GM12878 (cell line): ENCODE results near the gene CHMP1A. TPM values are rescaled to one million over a fixed set of nuclear protein-coding genes. Genes with fewer than 3 reads are reported as not detected.
A peak's percentile ranks its signal among the peaks of the same experiment; 100 is the strongest.

ENCODE experiments used
- ATAC-seq: fragments of 200-7000 bp; cut with Tn5 transposase; 3 replicates; pipeline ENCODE4 v1.9.1; 2020; ENCODE audit warnings: mild to moderate bottlenecking, moderate library complexity
- BruUV-seq: library from RNA; stranded (reverse); fragments of 400-500 nt; replicated peaks from 2 replicates; lab custom pipeline; 2021; lab: Mats Ljungman, UMichigan
- CTCF ChIA-PET: fragments of 300-600 bp; sonication (Branson Sonifier 250); formaldehyde crosslinking; extraction: SDS; loops from one replicate; lab custom pipeline; 2021; ENCODE audit warnings: inconsistent platforms; lab: Yijun Ruan, JAX
- POLR2A ChIA-PET: fragments of 350-600 bp; formaldehyde crosslinking; extraction: SDS; loops from one replicate; lab custom pipeline; 2021; ENCODE audit warnings: inconsistent platforms; lab: Charles Lee
- RAD21 ChIA-PET: fragments of 300-600 bp; sonication (Branson Sonifier 250); formaldehyde crosslinking; loops from one replicate; lab custom pipeline; 2023; ENCODE audit warnings: antibody characterized with exemption; ENCODE audit not compliant: unreplicated experiment; lab: Charles Lee
- SMC1A ChIA-PET: fragments of 300-600 bp; sonication (Branson Sonifier 250); formaldehyde crosslinking; loops from one replicate; lab custom pipeline; 2023; ENCODE audit not compliant: unreplicated experiment, uncharacterized antibody; lab: Charles Lee
- DNase-seq: peaks from one replicate; pipeline ENCODE4 v3.0.0-alpha.2; 2011; ENCODE audit warnings: low read depth, low spot score
- FAIRE-seq: peaks from 3 replicates; lab custom pipeline; 2011; peaks lifted over from hg19 to GRCh38; lab: Jason Lieb, UNC
- H2AFZ ChIP-seq: 2 replicates; pipeline ENCODE4 v1.6.0; 2011; ENCODE audit warnings: low read depth, low read length, control low read depth; ENCODE audit not compliant: control insufficient read depth
- H3K27ac ChIP-seq: 2 replicates; pipeline ENCODE4 v1.5.1; 2011; ENCODE audit warnings: control low read depth; ENCODE audit not compliant: control insufficient read depth, insufficient read depth
- H3K27me3 ChIP-seq, 2 experiments: replicated peaks in 1 of 2; 2 replicates each; pipeline versions ENCODE4 v1.6.0 to v1.6.1; 2011; ENCODE audit warnings: low read length in 1 of 2; ENCODE audit not compliant: control insufficient read depth in 2 of 2, insufficient read depth in 2 of 2
- H3K36me3 ChIP-seq, 2 experiments: 2 replicates each; pipeline ENCODE4 v1.5.1; 2011; ENCODE audit warnings: low read length in 1 of 2; ENCODE audit not compliant: control insufficient read depth in 2 of 2, insufficient read depth in 2 of 2
- H3K4me1 ChIP-seq: 2 replicates; pipeline ENCODE4 v1.6.1; 2011; ENCODE audit warnings: mild to moderate bottlenecking, low read length, moderate library complexity, mixed read lengths; ENCODE audit not compliant: control insufficient read depth, insufficient read depth
- H3K4me2 ChIP-seq: 2 replicates; pipeline ENCODE4 v1.6.0; 2011; ENCODE audit warnings: control low read depth; ENCODE audit not compliant: control insufficient read depth, insufficient read depth
- H3K4me3 ChIP-seq: fragments of 200-600 bp; sonication (generic); 2 replicates; pipeline ENCODE4 v1.5.1; 2016
- H3K79me2 ChIP-seq: 2 replicates; pipeline ENCODE4 v1.6.0; 2011; ENCODE audit warnings: low read length; ENCODE audit not compliant: control insufficient read depth, insufficient read depth
- H3K9ac ChIP-seq: 2 replicates; pipeline ENCODE4 v1.8.0; 2011; ENCODE audit warnings: low read length, control low read depth, mixed read lengths; ENCODE audit not compliant: control insufficient read depth, insufficient read depth
- H3K9me3 ChIP-seq: replicated peaks from 3 replicates; pipeline ENCODE4 v1.5.1; 2011; ENCODE audit warnings: mild to moderate bottlenecking, low read length; ENCODE audit not compliant: control insufficient read depth, insufficient read depth
- H4K20me1 ChIP-seq: 2 replicates; pipeline ENCODE4 v1.6.0; 2011; ENCODE audit not compliant: control insufficient read depth, insufficient read depth
- CBX5 ChIP-seq: sonication (generic); IDR thresholded peaks from 2 replicates; pipeline ENCODE4 v1.6.1; 2016; ENCODE audit warnings: low read depth, moderate library complexity, mild to moderate bottlenecking, inconsistent platforms
- GABPA ChIP-seq: IDR thresholded peaks from 2 replicates; pipeline ENCODE4 v1.6.1; 2014; ENCODE audit warnings: antibody characterized with exemption, low read depth, mild to moderate bottlenecking, inconsistent platforms
- HDAC6 ChIP-seq: fragments of 200-600 bp; sonication (generic); IDR thresholded peaks from one replicate; pipeline ENCODE4 v1.8.0; 2017; ENCODE audit warnings: antibody characterized with exemption; ENCODE audit not compliant: unreplicated experiment
- HDGF ChIP-seq: fragments of 450-650 bp; IDR thresholded peaks from 2 replicates; pipeline ENCODE4 v1.6.1; 2016; ENCODE audit warnings: antibody characterized with exemption
- JUNB ChIP-seq: IDR thresholded peaks from 2 replicates; pipeline ENCODE4 v1.6.1; 2016; ENCODE audit warnings: antibody characterized with exemption, mild to moderate bottlenecking
- NR2C1 ChIP-seq: fragments of 450-650 bp; IDR thresholded peaks from 2 replicates; pipeline ENCODE4 v1.6.1; 2017; ENCODE audit warnings: antibody characterized with exemption, mild to moderate bottlenecking, moderate library complexity
- STAT3 ChIP-seq: IDR thresholded peaks from 2 replicates; pipeline ENCODE4 v1.6.1; 2011; ENCODE audit warnings: low read depth, low read length, improper control_type of control experiment
- SUPT20H ChIP-seq: IDR thresholded peaks from 2 replicates; pipeline ENCODE4 v1.6.1; 2011; ENCODE audit warnings: low read depth, mild to moderate bottlenecking, low read length, moderate library complexity, borderline replicate concordance; ENCODE audit not compliant: control insufficient read depth
- TARDBP ChIP-seq: IDR thresholded peaks from 2 replicates; pipeline ENCODE4 v1.6.1; 2016; ENCODE audit warnings: borderline replicate concordance
- TCF7 ChIP-seq: IDR thresholded peaks from 2 replicates; pipeline ENCODE4 v1.6.1; 2014; ENCODE audit warnings: antibody characterized with exemption, borderline replicate concordance
- YY1 ChIP-seq: IDR thresholded peaks from 2 replicates; pipeline ENCODE4 v1.6.1; 2011; ENCODE audit warnings: low read depth, mild to moderate bottlenecking, low read length
- ZNF217 ChIP-seq: fragments of 450-650 bp; IDR thresholded peaks from 2 replicates; pipeline ENCODE4 v1.6.1; 2017; ENCODE audit warnings: antibody characterized with exemption, mild to moderate bottlenecking
- ZZZ3 ChIP-seq: IDR thresholded peaks from 2 replicates; pipeline ENCODE4 v1.6.1; 2011; ENCODE audit warnings: low read depth; ENCODE audit not compliant: control insufficient read depth, insufficient read length
- WGBS: methylation state at CpG from one replicate; pipeline ENCODE4 v1.1.6; 2016; ENCODE audit warnings: low lambda C conversion rate; ENCODE audit not compliant: insufficient replicate concordance, insufficient coverage; ENCODE audit errors: missing lambda C conversion rate; 5-methylcytosine and 5-hydroxymethylcytosine counted together
- in situ Hi-C: fragments of 300-500 bp; cut with MboI; formaldehyde crosslinking; loops from 9 replicates; pipeline ENCODE4 v1.14.3; 2018; ENCODE audit warnings: mixed read lengths
- intact Hi-C: fragments of 100-400 bp; cut with micrococcal nuclease; formaldehyde crosslinking; loops from one replicate; pipeline ENCODE4 v1.14.2; 2022; ENCODE audit not compliant: unreplicated experiment
- polyA plus RNA-seq, 11 experiments: library from polyadenylated mRNA; depleted of rRNA in 4 of 11; unstranded in 6 of 11; stranded (reverse) in 5 of 11; fragments of >200 nt; fragmentation: Nextera tagmentation in 4 of 11; fragmentation: Illumina TruSeq in 1 of 11; extraction: Ambion mirVana in 4 of 11; extraction: Trizol in 1 of 11; gene quantifications; 1 replicate in 1 of 11; 2 replicates in 10 of 11; pipeline versions ENCODE4 v1.2.1 to v1.2.3, GENCODE V29; 2011 to 2016; ENCODE audit warnings: inconsistent platforms in 2 of 11, missing spikeins in 2 of 11, low read depth in 1 of 11
- total RNA-seq, 4 experiments: library from RNA; depleted of rRNA in 3 of 4; stranded (reverse); fragments of >200 nt in 3 of 4; fragmentation: Illumina TruSeq in 1 of 4; extraction: Trizol in 1 of 4; gene quantifications; 2 replicates each; pipeline versions ENCODE4 v1.2.1 to v1.2.3, GENCODE V29; 2013 to 2021
- TF ChIP-seq, protein P1 (sequence below): fragments of 450-650 bp; IDR thresholded peaks from 2 replicates; pipeline ENCODE4 v1.6.1; 2014; ENCODE audit warnings: mild to moderate bottlenecking
- TF ChIP-seq, protein P2 (sequence below): fragments of 450-650 bp; IDR thresholded peaks from 2 replicates; pipeline ENCODE4 v1.6.1; 2018; ENCODE audit warnings: mild to moderate bottlenecking, low read depth, moderate library complexity; ENCODE audit not compliant: partially characterized antibody

Gene CHMP1A
- total and polyA plus RNA-seq, 10 of the 15 experiments (the other 5 are each of a cell fraction or from before 2014, with no cell fraction given) = 1.0 to 86.7 (median 54.7) TPM

DNA sequence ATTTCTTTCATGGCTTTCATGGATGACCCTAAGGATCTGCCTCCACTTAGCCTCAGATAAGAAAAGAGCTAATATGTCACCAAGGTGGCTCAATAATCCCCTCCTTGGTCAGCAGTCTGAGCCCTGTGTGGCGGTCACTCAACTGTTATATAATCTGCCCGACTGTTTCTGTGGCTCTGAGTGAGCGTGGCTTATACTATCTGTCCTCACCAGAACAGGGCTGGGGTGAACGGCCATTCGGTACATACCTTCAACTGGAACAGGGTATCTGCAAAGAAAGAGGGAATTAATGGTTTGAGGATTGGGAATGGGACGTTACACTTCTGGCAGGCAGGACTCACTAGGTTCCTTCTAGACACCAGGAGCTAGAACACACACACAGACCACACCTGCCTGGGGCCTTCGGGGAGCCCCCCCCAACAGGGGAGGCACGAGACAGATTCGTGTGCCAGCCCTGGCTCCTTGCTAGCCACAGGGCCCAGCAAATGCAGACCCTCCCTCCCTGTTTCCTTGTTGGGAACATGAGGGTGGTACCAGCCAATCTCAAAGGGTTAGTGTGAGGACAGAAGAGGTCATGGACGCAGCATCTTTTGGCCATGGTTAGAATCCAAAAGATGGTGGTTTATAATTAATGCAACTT, 3.7 kb downstream of the CHMP1A start:
- Histone ChIP-seq H3K4me3 (no peak overlapping the region), H2AFZ (no peak overlapping the region), H3K4me2 (no peak overlapping the region), H3K27ac (no peak overlapping the region), H3K79me2 (peaks cover 46% of the 10 kb centered on the region), H3K9me3 (no peaks in the 10 kb centered on the region), H3K9ac (no peak overlapping the region), H3K36me3 (peaks cover 2 to 9% of the 10 kb centered on the region in 2 experiments; a peak in 3 of 4 replicates), H3K4me1 (peaks cover 8% of the 10 kb centered on the region), H3K27me3 (no peaks in the 10 kb centered on the region), H4K20me1 (no peaks in the 10 kb centered on the region)
- ChIA-PET RAD21 (interaction anchor here (1.0 kb wide), 1 partner anchor 46 kb away, joined by 4 read pairs; no protein-coding TSS in a partner anchor), SMC1A (no interaction called here), CTCF (interaction anchor here (0.5 to 0.6 kb wide), 3 partner anchors 17 to 244 kb away, joined by 3 read pairs; no protein-coding TSS in a partner anchor), POLR2A (interaction anchor here (0.5 to 0.7 kb wide), 2 partner anchors 51 to 59 kb away, joined by 5 to 7 read pairs; no protein-coding TSS in a partner anchor)
- ATAC-seq (no peak), FAIRE-seq (no peak), DNase-seq (no peak)
- TSS peak; percentile 47 for BruUV-seq
- in situ Hi-C loops (no loop called here), intact Hi-C loops (no loop called here)
- TF ChIP-seq, protein P1, sequence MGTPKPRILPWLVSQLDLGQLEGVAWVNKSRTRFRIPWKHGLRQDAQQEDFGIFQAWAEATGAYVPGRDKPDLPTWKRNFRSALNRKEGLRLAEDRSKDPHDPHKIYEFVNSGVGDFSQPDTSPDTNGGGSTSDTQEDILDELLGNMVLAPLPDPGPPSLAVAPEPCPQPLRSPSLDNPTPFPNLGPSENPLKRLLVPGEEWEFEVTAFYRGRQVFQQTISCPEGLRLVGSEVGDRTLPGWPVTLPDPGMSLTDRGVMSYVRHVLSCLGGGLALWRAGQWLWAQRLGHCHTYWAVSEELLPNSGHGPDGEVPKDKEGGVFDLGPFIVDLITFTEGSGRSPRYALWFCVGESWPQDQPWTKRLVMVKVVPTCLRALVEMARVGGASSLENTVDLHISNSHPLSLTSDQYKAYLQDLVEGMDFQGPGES = no peak
- TF ChIP-seq HDGF = no peak
- TF ChIP-seq JUNB = no peak
- no peak for TF ChIP-seq SUPT20H
- 85% methylated on average over 10 of the region's 10 CpGs for WGBS

DNA sequence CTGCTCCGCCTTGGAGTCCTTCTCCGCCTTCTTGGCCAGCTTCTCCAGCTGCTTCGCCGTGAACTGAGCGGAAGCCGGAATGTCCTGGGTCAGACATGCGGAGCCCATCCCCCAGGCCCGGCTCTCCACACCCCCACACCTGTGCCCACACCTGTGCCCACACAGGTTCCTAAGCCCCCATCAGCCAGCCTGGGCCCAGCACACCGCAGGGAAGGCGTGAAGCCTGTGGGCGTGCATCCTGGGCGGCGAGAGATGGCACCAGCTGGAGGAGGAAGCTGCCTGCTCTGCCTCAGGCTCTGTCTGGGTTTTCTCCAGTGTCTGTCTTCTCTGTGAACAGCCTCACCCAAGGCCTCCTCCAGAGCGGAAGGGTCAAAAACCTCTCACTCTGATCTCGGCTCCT, 5.9 kb downstream of the CHMP1A start:
- H3K4me2 ChIP-seq = no peak overlapping the region
- ChIA-PET SMC1A (no interaction called here), POLR2A (no interaction called here), RAD21 (no interaction called here), CTCF (interaction anchor here (1.3 kb wide), 1 partner anchor 10 kb away, joined by 3 read pairs; no protein-coding TSS in a partner anchor)
- H3K27ac ChIP-seq = no peak overlapping the region
- no peak overlapping the region for H2AFZ ChIP-seq
- H3K9me3 ChIP-seq = no peaks in the 10 kb centered on the region
- intact Hi-C loops = no loop called here
- H3K9ac ChIP-seq = no peak overlapping the region
- no peaks in the 10 kb centered on the region for H4K20me1 ChIP-seq
- WGBS = 98% methylated on average over 10 of the region's 15 CpGs
- ATAC-seq = no peak
- peaks cover 9 to 18% of the 10 kb centered on the region in 2 experiments; a peak in 3 of 4 replicates for H3K36me3 ChIP-seq
- in situ Hi-C loops = no loop called here
- H3K79me2 ChIP-seq = peaks cover 27% of the 10 kb centered on the region
- no peak for DNase-seq
- no peaks in the 10 kb centered on the region for H3K27me3 ChIP-seq
- BruUV-seq = no TSS peak
- peaks cover 5% of the 10 kb centered on the region for H3K4me1 ChIP-seq
- no peak for FAIRE-seq
- no peak overlapping the region for H3K4me3 ChIP-seq
- TF ChIP-seq TCF7 (no peak), ZNF217 (no peak), NR2C1 (no peak), CBX5 (no peak), GABPA (no peak), YY1 (no peak), TARDBP (no peak), HDAC6 (no peak), ZZZ3 (no peak), STAT3 (no peak)
- TF ChIP-seq, protein P2, sequence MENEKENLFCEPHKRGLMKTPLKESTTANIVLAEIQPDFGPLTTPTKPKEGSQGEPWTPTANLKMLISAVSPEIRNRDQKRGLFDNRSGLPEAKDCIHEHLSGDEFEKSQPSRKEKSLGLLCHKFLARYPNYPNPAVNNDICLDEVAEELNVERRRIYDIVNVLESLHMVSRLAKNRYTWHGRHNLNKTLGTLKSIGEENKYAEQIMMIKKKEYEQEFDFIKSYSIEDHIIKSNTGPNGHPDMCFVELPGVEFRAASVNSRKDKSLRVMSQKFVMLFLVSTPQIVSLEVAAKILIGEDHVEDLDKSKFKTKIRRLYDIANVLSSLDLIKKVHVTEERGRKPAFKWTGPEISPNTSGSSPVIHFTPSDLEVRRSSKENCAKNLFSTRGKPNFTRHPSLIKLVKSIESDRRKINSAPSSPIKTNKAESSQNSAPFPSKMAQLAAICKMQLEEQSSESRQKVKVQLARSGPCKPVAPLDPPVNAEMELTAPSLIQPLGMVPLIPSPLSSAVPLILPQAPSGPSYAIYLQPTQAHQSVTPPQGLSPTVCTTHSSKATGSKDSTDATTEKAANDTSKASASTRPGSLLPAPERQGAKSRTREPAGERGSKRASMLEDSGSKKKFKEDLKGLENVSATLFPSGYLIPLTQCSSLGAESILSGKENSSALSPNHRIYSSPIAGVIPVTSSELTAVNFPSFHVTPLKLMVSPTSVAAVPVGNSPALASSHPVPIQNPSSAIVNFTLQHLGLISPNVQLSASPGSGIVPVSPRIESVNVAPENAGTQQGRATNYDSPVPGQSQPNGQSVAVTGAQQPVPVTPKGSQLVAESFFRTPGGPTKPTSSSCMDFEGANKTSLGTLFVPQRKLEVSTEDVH = no peak
